Astrocyte (in vitro differentiated cells and primary cell): Measurements from ENCODE around the gene LRRC4C. TPM values are rescaled to one million over a fixed set of nuclear protein-coding genes. Genes with fewer than 3 reads are reported as not detected.

Source experiments
- DNase-seq: peaks from one replicate; pipeline ENCODE4 v3.0.0-alpha.2; 2010; ENCODE audit warnings: low read depth
- FAIRE-seq: peaks from 2 replicates; lab custom pipeline; 2011; peaks lifted over from hg19 to GRCh38; lab: Jason Lieb, UNC
- H2AFZ ChIP-seq: 2 replicates; pipeline ENCODE4 v1.6.0; 2012; ENCODE audit warnings: low read depth, low read length, inconsistent platforms
- H3K27ac ChIP-seq: 2 replicates; pipeline ENCODE4 v1.5.1; 2011; ENCODE audit warnings: low read depth, low read length, inconsistent platforms
- H3K27me3 ChIP-seq: 2 replicates; pipeline ENCODE4 v1.6.0; 2011; ENCODE audit warnings: low read length, inconsistent platforms; ENCODE audit not compliant: insufficient read depth
- H3K36me3 ChIP-seq: 2 replicates; pipeline ENCODE4 v1.5.1; 2011; ENCODE audit warnings: low read length, inconsistent platforms; ENCODE audit not compliant: insufficient read depth
- H3K4me1 ChIP-seq: 2 replicates; pipeline ENCODE4 v1.5.1; 2011; ENCODE audit warnings: low read length, inconsistent platforms; ENCODE audit not compliant: insufficient read depth
- H3K4me2 ChIP-seq: 2 replicates; pipeline ENCODE4 v1.6.0; 2012; ENCODE audit warnings: low read length, inconsistent platforms
- H3K4me3 ChIP-seq: 2 replicates; pipeline ENCODE4 v1.5.1; 2011; ENCODE audit warnings: low read depth, mild to moderate bottlenecking, low read length, inconsistent platforms; ENCODE audit not compliant: insufficient read depth
- H3K79me2 ChIP-seq: 2 replicates; pipeline ENCODE4 v1.6.0; 2012; ENCODE audit warnings: mild to moderate bottlenecking, low read length, inconsistent platforms; ENCODE audit not compliant: insufficient read depth
- H3K9ac ChIP-seq: 2 replicates; pipeline ENCODE4 v1.6.0; 2012; ENCODE audit warnings: mild to moderate bottlenecking, low read length, inconsistent platforms
- H3K9me3 ChIP-seq: 2 replicates; pipeline ENCODE4 v1.5.1; 2012; ENCODE audit warnings: low read depth, mild to moderate bottlenecking, low read length, inconsistent platforms; ENCODE audit not compliant: insufficient read depth
- H4K20me1 ChIP-seq: 2 replicates; pipeline ENCODE4 v1.6.0; 2012; ENCODE audit warnings: low read length, inconsistent platforms; ENCODE audit not compliant: insufficient read depth
- H3K27ac Mint-ChIP-seq: one replicate; pipeline ENCODE4 v1.8.0; 2021; ENCODE audit warnings: mild to moderate bottlenecking, mixed read lengths; ENCODE audit not compliant: unreplicated experiment
- H3K27me3 Mint-ChIP-seq: one replicate; pipeline ENCODE4 v1.8.0; 2021; ENCODE audit warnings: low read depth, mixed read lengths; ENCODE audit not compliant: unreplicated experiment
- H3K36me3 Mint-ChIP-seq: one replicate; pipeline ENCODE4 v1.8.0; 2021; ENCODE audit warnings: low read depth, mixed read lengths; ENCODE audit not compliant: unreplicated experiment
- H3K4me1 Mint-ChIP-seq: one replicate; pipeline ENCODE4 v1.8.0; 2021; ENCODE audit warnings: low read depth, mixed read lengths; ENCODE audit not compliant: unreplicated experiment
- H3K4me3 Mint-ChIP-seq: one replicate; pipeline ENCODE4 v1.8.0; 2021; ENCODE audit warnings: mild to moderate bottlenecking, moderate library complexity, mixed read lengths; ENCODE audit not compliant: unreplicated experiment
- H3K9me3 Mint-ChIP-seq: one replicate; pipeline ENCODE4 v1.8.0; 2021; ENCODE audit warnings: mild to moderate bottlenecking, mixed read lengths; ENCODE audit not compliant: unreplicated experiment
- CTCF ChIP-seq: IDR thresholded peaks from 2 replicates; pipeline ENCODE4 v1.5.1; 2011; ENCODE audit warnings: low read depth, mild to moderate bottlenecking, inconsistent platforms, low read length, moderate library complexity; ENCODE audit not compliant: insufficient read depth
- EZH2 ChIP-seq: IDR thresholded peaks from 2 replicates; pipeline ENCODE4 v1.6.1; 2012; ENCODE audit warnings: mild to moderate bottlenecking, low read length, inconsistent platforms; ENCODE audit not compliant: insufficient read depth
- total RNA-seq: library from RNA; stranded (reverse); gene quantifications from 2 replicates; pipeline ENCODE4 v1.2.1, GENCODE V29; 2021

LRRC4C gene
- total RNA-seq, 1 donor from 2014 or later: 9.0 TPM

GRCh38 chr11:40401132-40401853 is 1058.2 kb downstream of the LRRC4C start:
- H3K27ac Mint-ChIP-seq: no peak overlapping the region
- FAIRE-seq: no peak

GRCh38 chr11:40397141-40397540 is 1062.3 kb downstream of the LRRC4C start:
- Mint-ChIP-seq H3K4me1 (no peaks in the 10 kb centered on the region), H3K9me3 (no peaks in the 10 kb centered on the region), H3K36me3 (no peaks in the 10 kb centered on the region), H3K4me3 (no peak overlapping the region), H3K27me3 (no peaks in the 10 kb centered on the region), H3K27ac (no peak overlapping the region)
- no peak overlapping the region for H3K27ac ChIP-seq
- H3K4me3 ChIP-seq: no peak overlapping the region
- H3K4me2 ChIP-seq: no peak overlapping the region
- H3K36me3 ChIP-seq: no peaks in the 10 kb centered on the region
- no peaks in the 10 kb centered on the region for H3K79me2 ChIP-seq
- H2AFZ ChIP-seq: no peak overlapping the region
- no peaks in the 10 kb centered on the region for H3K9me3 ChIP-seq
- H3K9ac ChIP-seq: no peak overlapping the region
- DNase-seq (no peak), FAIRE-seq (no peak)
- no peaks in the 10 kb centered on the region for H3K27me3 ChIP-seq
- TF ChIP-seq EZH2 (no peak), CTCF (no peak)
- no peaks in the 10 kb centered on the region for H4K20me1 ChIP-seq
- H3K4me1 ChIP-seq: no peaks in the 10 kb centered on the region

More at GRCh38 chr11:40401132-40401853, 1058.2 kb downstream of the LRRC4C start:
- H3K4me2 ChIP-seq: no peak overlapping the region
- no peaks in the 10 kb centered on the region for H3K27me3 ChIP-seq
- no peak overlapping the region for H3K9ac ChIP-seq
- H3K4me3 ChIP-seq: no peak overlapping the region
- H2AFZ ChIP-seq: no peak overlapping the region
- H4K20me1 ChIP-seq: no peaks in the 10 kb centered on the region
- no peaks in the 10 kb centered on the region for H3K27me3 Mint-ChIP-seq
- H3K4me3 Mint-ChIP-seq: no peak overlapping the region
- no peaks in the 10 kb centered on the region for H3K9me3 ChIP-seq
- H3K79me2 ChIP-seq: no peaks in the 10 kb centered on the region
- no peaks in the 10 kb centered on the region for H3K9me3 Mint-ChIP-seq
- H3K36me3 ChIP-seq: no peaks in the 10 kb centered on the region
- no peak for DNase-seq
- H3K36me3 Mint-ChIP-seq: no peaks in the 10 kb centered on the region
- no peaks in the 10 kb centered on the region for H3K4me1 Mint-ChIP-seq
- no peak for TF ChIP-seq CTCF
- no peak for TF ChIP-seq EZH2
- H3K27ac ChIP-seq: no peak overlapping the region
- no peaks in the 10 kb centered on the region for H3K4me1 ChIP-seq

- Histone ChIP-seq H3K4me3 (no peak overlapping the region), H3K4me2 (no peak overlapping the region), H3K27ac (no peak overlapping the region), H3K9me3 (no peaks in the 10 kb centered on the region), H3K4me1 (no peaks in the 10 kb centered on the region), H3K79me2 (no peaks in the 10 kb centered on the region), H3K36me3 (no peaks in the 10 kb centered on the region), H2AFZ (no peak overlapping the region), H4K20me1 (no peaks in the 10 kb centered on the region), H3K9ac (no peak overlapping the region), H3K27me3 (no peaks in the 10 kb centered on the region)
- Mint-ChIP-seq H3K27ac (no peak overlapping the region), H3K36me3 (no peaks in the 10 kb centered on the region), H3K27me3 (no peaks in the 10 kb centered on the region), H3K4me1 (no peaks in the 10 kb centered on the region), H3K9me3 (no peaks in the 10 kb centered on the region), H3K4me3 (no peak overlapping the region)
- no peak for FAIRE-seq
- DNase-seq: no peak
- no peak for TF ChIP-seq EZH2
- no peak for TF ChIP-seq CTCF
Observed at GRCh38 chr11:40393511-40393910, 1065.9 kb downstream of the LRRC4C start.
